ENCODE results near the gene ADAMTS7.
"Not testable (repeated sequence)": the region's sequence is repeated elsewhere in the genome, so short reads cannot be mapped to it uniquely, and the experiment has no call there.

The ADAMTS7 gene

DNA sequence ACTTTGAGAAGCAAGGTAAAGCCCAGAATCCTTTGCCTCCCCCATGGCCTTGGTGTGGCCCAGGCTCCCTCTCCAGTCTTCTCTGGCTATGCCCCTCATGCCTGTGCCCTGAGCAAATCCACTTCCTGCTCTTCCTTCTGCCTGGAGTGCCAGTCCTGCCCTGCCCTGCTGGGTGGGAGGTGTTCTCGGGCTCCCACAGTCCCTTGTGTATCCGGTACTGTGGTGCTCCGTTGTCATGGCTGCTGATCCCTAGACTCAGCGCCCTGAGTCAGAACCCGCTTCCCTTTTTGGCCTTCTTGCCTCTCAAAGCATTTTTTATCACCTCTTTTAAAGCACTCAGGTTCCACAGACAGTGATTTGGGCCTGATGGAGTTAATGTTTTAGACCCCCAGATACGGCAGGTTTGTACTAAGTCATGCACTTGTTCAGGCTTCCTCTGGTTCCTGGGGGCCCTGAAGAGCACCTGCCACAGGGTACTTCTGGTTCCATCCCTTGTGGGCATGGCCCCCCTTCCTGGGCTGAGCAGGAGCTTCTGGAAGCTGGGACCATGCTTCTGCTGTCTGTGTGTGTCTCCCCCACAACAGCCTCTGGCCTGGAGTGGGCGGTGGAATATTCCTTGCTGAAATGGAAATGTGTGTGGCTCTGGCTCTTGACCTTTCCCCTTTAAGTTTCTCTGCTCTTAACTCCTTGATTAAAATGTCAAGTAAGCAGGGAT, 29.6 kb upstream of the ADAMTS7 start:
- no peak overlapping the region for H3K9ac ChIP-seq (ENCODE audit: low read length)
- H3K4me3 ChIP-seq (ENCODE audit: low read length), result no peak overlapping the region
- H3K4me1 ChIP-seq (ENCODE audit: control insufficient read depth, insufficient read depth, low read length), result no peaks in the 10 kb centered on the region
- H3K36me3 ChIP-seq (ENCODE audit: control insufficient read depth, insufficient read depth, low read length), result no peaks in the 10 kb centered on the region
- H3K27ac ChIP-seq (ENCODE audit: low read depth, low read length), result no peak overlapping the region
- H3K27me3 ChIP-seq (ENCODE audit: control insufficient read depth, insufficient read depth, low read length), result no peaks in the 10 kb centered on the region

DNA sequence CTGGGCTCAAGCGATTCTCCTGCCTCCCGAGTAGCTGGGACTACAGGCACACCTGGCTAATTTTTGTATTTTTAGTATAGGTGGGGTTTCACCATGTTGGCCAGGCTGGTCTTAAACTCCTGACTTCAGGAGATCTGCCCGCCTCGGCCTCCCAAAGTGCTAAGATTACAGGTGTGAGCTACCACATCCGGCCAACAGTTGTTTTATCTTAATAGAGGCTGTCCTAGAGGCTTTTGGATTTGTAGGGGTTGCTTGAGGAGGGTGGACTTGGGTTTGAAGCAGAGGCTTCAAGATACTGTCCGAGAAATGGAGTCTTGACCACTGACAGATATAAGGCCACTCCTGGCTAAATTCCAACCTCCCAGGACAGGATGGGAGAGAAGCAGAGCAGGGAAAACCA, 27.9 kb upstream of the ADAMTS7 start:
- not testable (repeated sequence) for H3K27ac ChIP-seq (ENCODE audit: low read depth, low read length); H3K4me1 ChIP-seq (ENCODE audit: control insufficient read depth, insufficient read depth, low read length); H3K9ac ChIP-seq (ENCODE audit: low read length); H3K36me3 ChIP-seq (ENCODE audit: control insufficient read depth, insufficient read depth, low read length); H3K4me3 ChIP-seq (ENCODE audit: low read length); H3K27me3 ChIP-seq (ENCODE audit: control insufficient read depth, insufficient read depth, low read length)

DNA sequence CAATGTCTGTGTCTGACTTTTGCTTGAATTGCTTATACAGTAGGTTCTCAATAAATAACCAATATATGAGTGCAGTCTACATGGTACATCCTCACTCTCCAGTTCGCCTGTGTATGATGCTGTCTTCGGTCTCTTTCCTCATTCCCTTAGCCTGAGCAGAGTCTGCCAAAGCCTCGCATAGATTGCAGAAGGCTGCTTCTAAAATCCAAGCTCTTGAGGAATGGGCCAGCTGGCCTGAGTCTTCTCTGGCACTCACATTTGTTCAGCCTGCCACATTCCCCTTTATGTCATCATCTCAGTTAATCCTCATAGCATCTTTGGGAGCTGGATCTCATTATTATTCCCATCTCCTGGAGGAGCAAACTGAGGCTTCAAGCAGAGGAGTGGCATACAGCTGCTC, 27.2 kb upstream of the ADAMTS7 start:
- no peak overlapping the region for H3K27ac ChIP-seq (ENCODE audit: low read depth, low read length)
- no peak overlapping the region for H3K9ac ChIP-seq (ENCODE audit: low read length)
- no peaks in the 10 kb centered on the region for H3K36me3 ChIP-seq (ENCODE audit: control insufficient read depth, insufficient read depth, low read length)
- H3K4me3 ChIP-seq (ENCODE audit: low read length), result no peak overlapping the region
- H3K27me3 ChIP-seq (ENCODE audit: control insufficient read depth, insufficient read depth, low read length), result no peaks in the 10 kb centered on the region
- H3K4me1 ChIP-seq (ENCODE audit: control insufficient read depth, insufficient read depth, low read length), result no peaks in the 10 kb centered on the region

DNA sequence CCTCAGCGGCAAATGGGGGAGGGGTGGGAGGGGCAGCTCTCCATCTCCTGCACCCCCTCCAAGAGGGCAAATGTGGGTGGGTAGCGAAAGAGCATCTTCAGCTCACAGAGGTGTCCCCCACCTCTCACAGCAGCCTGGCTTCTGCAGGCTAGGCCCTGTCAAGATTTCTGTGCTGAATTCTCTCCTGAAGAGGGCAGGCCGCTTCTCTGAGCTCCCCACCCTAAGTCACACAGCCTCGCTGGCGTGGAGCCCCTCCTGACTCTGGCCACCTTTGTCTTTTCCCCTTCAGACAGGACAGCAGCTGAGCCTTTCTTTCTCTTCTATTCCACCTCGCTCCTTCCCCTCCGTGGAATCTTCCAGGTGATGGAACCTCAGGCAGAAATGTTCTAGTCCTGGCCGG, 26.3 kb upstream of the ADAMTS7 start:
- no peaks in the 10 kb centered on the region for H3K4me1 ChIP-seq (ENCODE audit: control insufficient read depth, insufficient read depth, low read length)
- H3K36me3 ChIP-seq (ENCODE audit: control insufficient read depth, insufficient read depth, low read length), result no peaks in the 10 kb centered on the region
- no peak overlapping the region for H3K4me3 ChIP-seq (ENCODE audit: low read length)
- H3K27ac ChIP-seq (ENCODE audit: low read depth, low read length), result no peak overlapping the region
- no peak overlapping the region for H3K9ac ChIP-seq (ENCODE audit: low read length)
- no peaks in the 10 kb centered on the region for H3K27me3 ChIP-seq (ENCODE audit: control insufficient read depth, insufficient read depth, low read length)

DNA sequence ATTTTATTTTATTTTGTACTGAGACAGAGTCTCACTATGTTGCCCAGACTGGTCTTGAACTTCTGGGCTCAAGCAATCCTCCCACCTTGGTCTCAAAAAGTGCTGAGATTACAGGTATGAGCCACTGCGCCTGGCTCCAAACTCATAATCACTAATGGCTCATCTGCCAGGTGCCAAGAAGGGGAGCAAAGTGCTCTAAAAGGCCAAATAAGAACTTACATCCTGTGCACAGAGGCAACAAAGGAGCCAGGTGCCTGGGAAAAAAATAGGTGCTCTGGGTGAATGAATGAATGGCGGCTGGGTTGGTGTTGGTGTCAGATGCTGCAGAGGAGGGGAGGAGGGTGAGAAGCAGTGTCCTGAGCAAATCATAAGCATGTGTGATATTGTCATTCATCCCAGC, 25.9 kb upstream of the ADAMTS7 start:
- H3K4me1 ChIP-seq (ENCODE audit: control insufficient read depth, insufficient read depth, low read length), result no peaks in the 10 kb centered on the region
- H3K27ac ChIP-seq (ENCODE audit: low read depth, low read length), result no peak overlapping the region
- H3K4me3 ChIP-seq (ENCODE audit: low read length), result no peak overlapping the region
- no peak overlapping the region for H3K9ac ChIP-seq (ENCODE audit: low read length)
- H3K36me3 ChIP-seq (ENCODE audit: control insufficient read depth, insufficient read depth, low read length), result no peaks in the 10 kb centered on the region
- H3K27me3 ChIP-seq (ENCODE audit: control insufficient read depth, insufficient read depth, low read length), result no peaks in the 10 kb centered on the region

DNA sequence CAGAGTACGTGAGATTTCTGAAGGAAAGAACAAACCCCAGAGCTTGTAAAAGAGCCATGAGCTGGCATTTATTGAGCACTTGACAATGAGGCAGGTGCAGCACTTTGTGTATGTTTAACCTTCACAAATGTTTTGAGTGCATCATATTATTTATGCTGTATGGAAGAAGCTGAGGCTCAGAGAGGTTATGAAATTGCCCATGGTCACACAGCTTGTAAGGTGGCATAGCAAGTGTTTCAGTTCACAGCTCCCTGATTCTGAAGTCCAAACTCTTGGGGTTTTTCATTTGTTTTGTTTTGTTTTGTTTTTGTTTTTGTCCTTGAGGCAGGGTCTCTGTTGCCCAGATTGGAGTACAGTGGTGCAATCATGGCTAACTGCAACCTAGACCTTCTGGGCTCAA, 25.1 kb upstream of the ADAMTS7 start:
- Histone ChIP-seq H3K36me3 (ENCODE audit: control insufficient read depth, insufficient read depth, low read length) (no peaks in the 10 kb centered on the region), H3K27ac (ENCODE audit: low read depth, low read length) (no peak overlapping the region), H3K4me3 (ENCODE audit: low read length) (no peak overlapping the region), H3K9ac (ENCODE audit: low read length) (no peak overlapping the region), H3K4me1 (ENCODE audit: control insufficient read depth, insufficient read depth, low read length) (no peaks in the 10 kb centered on the region), H3K27me3 (ENCODE audit: control insufficient read depth, insufficient read depth, low read length) (no peaks in the 10 kb centered on the region)

DNA sequence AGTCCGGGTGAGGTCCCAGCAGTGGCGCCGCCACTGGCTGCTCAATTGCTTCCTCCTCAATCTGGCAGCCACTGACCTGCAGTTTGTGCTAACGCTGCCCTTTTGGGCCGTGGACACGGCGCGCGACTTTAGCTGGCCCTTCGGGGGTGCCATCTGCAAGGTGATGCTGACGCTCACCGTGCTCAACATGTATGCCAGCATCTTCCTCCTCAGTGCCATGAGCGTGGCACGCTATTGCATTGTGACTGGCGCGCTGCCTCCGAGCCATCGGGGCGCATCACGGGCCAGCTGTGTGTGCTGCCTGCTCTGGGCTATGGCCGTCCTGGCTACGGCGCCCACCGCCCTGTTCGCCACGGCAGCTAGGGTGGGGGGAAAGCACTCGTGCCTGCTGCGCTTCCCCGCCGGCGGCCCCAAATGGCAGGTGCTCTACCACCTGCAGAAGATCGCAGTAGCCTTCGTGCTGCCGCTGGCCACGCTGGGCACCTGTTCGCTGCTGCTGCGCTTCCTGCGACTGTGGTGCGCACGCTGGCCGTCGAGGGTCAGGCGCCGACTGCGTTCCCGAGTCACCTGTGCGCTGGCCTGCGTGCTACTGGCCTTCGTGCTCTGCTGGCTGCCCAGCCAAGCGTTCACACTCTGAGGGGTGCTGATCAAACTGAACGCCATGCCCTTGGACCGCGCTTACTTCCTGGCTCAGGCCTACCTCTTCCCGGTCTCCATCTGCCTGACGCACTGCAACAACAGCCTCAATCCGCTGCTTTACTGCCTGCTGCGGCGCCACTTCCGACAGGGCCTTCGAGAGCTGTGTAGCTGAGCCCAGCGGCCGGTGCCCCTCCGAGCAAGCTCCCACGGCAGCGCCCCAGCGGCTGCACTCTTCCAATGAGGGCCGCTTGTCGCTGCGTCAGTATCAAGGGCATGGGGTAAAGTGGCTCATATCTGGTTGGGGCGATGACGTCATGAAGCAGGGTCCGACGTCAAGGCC, 20.3 kb upstream of the ADAMTS7 start:
- Histone ChIP-seq H3K4me1 (ENCODE audit: control insufficient read depth, insufficient read depth, low read length) (no peaks in the 10 kb centered on the region), H3K27me3 (ENCODE audit: control insufficient read depth, insufficient read depth, low read length) (no peaks in the 10 kb centered on the region), H3K36me3 (ENCODE audit: control insufficient read depth, insufficient read depth, low read length) (no peaks in the 10 kb centered on the region), H3K27ac (ENCODE audit: low read depth, low read length) (no peak overlapping the region), H3K9ac (ENCODE audit: low read length) (no peak overlapping the region), H3K4me3 (ENCODE audit: low read length) (no peak overlapping the region)

DNA sequence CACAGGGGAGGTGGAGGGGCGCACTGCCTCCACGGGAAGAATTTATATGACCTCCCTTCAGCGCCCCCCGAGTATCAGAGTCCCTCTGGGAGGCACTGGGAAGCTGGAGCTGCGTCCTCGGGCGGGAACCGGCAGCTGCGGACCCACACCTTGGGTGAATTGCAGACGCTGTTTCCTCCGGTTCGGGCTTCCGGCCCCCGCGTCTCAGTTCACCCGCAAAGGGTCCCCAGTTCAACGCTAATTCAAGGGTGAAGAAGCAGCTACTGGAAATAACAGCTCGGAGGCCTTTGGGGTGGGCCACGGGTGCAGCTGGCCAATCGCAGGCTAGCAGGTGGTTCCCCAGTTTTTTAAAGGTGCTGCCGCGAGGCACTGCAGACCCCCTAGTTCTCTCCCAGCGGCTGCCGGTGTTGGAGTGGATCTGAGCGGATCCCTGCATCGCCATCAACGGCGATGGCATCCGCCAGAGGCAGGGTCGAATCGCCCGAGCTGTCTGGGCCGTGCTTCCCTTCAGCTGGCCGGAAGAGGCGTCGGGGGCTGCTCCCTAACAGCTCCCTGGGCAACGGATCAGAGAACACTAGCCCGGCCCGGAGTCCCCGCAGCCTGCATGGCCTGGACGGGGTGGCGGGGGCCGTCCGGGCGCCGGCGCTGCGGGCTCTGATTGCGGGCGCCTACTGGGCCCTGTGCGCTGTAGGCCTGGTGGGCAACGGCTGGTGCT, 19.4 kb upstream of the ADAMTS7 start:
- no peak overlapping the region for H3K9ac ChIP-seq (ENCODE audit: low read length)
- H3K4me3 ChIP-seq (ENCODE audit: low read length), result no peak overlapping the region
- no peaks in the 10 kb centered on the region for H3K4me1 ChIP-seq (ENCODE audit: control insufficient read depth, insufficient read depth, low read length)
- no peak overlapping the region for H3K27ac ChIP-seq (ENCODE audit: low read depth, low read length)
- no peaks in the 10 kb centered on the region for H3K36me3 ChIP-seq (ENCODE audit: control insufficient read depth, insufficient read depth, low read length)
- no peaks in the 10 kb centered on the region for H3K27me3 ChIP-seq (ENCODE audit: control insufficient read depth, insufficient read depth, low read length)

DNA sequence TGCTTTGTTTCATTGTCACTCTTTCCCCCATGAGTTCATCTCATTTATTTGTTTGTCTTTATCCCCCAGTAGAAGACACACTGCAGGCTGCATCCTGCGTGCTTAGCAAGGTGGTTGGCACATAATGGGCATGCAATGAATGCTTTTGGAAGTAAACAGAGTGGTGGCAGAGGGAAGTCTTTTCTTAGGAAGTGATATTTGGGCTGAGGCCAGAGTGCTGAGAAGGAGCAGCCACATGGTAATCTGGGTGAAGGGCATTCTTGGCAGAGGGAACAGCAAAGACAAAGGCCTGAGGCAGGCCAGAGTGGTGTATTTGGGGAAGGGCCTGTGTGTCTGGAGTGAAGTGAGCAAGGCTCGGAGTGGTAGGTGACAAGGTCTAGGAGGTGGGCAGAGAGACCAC, 17.7 kb upstream of the ADAMTS7 start:
- Histone ChIP-seq H3K4me3 (ENCODE audit: low read length) (no peak overlapping the region), H3K4me1 (ENCODE audit: control insufficient read depth, insufficient read depth, low read length) (peaks cover 3% of the 10 kb centered on the region), H3K27ac (ENCODE audit: low read depth, low read length) (no peak overlapping the region), H3K27me3 (ENCODE audit: control insufficient read depth, insufficient read depth, low read length) (no peaks in the 10 kb centered on the region), H3K9ac (ENCODE audit: low read length) (no peak overlapping the region), H3K36me3 (ENCODE audit: control insufficient read depth, insufficient read depth, low read length) (no peaks in the 10 kb centered on the region)

DNA sequence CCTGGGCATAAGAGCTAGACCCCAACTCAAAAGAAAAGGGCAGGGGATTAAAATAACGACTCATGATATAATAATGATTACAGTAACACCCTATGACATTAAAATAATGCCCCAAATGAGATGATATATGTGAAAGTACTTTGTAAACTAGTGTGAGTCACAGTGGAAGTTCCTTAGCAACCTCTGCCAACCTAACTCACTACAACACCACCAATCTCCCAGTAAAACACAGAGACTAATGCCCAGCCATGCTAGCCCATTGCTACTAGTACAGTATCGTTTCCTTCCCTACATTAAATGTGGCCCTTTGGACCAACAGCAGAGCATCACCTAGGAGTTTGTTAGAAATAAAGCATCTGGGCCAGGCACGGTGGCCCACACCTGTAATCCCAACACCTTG, 11.2 kb upstream of the ADAMTS7 start:
- no peak overlapping the region for H3K9ac ChIP-seq (ENCODE audit: low read length)
- H3K4me1 ChIP-seq (ENCODE audit: control insufficient read depth, insufficient read depth, low read length), result peaks cover 3% of the 10 kb centered on the region
- no peak overlapping the region for H3K27ac ChIP-seq (ENCODE audit: low read depth, low read length)
- no peaks in the 10 kb centered on the region for H3K36me3 ChIP-seq (ENCODE audit: control insufficient read depth, insufficient read depth, low read length)
- no peak overlapping the region for H3K4me3 ChIP-seq (ENCODE audit: low read length)
- H3K27me3 ChIP-seq (ENCODE audit: control insufficient read depth, insufficient read depth, low read length), result no peaks in the 10 kb centered on the region

DNA sequence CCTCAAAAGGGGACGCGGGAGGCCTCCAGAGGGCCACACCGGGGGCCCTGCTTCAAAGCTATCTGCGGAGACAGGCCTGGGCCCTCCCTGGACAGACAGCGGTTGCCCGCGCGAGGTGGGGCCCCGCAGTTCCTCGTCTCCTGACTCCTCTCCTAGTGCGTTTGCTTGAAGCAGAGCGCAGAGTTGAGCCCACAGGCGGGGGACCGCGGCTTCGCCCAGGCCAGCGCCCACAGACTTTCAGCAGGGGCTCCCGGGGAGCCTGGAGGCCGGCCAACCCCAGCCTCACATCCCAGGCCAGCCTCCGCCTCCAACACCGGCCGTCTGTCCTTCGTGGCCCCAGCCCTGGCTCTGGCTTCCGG, 540 bp upstream of the ADAMTS7 start:
- H3K27ac ChIP-seq (ENCODE audit: low read depth, low read length), result peak overlapping the region; percentile 82

DNA sequence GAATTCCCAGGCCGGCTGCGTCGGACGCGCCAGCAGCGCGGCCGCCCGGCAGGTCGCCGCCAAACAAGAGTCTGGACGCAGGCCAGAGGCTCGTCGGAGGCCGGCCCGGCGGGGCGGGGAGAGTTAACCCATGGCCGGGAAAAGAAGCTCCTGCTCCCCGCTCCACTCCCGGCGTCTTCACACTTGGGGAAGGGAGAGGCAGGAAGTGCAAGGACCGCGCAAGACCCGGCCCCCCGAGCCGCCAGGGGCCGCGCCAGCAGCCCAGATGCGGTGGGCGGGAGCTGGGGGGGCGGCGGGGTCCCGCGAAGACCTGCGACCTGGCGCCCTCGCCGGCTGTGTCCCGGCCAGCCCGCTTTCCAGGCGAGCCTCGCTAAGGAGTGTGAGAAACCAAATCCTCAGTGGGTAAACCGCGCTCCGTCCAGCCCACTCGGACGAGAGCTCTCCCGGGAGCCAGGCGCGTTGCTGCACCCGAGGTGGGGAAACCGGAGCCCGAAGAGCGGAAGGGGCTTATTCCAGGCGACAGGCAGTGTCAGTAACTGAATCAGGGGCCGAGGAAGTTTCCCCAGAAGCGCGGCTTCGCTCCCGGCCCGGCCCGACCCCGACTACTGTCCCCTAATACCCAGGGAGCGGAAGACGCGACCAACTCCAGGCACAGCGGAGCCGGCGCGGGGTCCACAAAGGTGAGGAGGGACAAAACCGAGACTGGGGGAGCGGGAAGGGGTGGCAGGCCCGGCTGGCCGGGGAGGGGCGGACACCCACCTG, 721 bp downstream of the ADAMTS7 start:
- Histone ChIP-seq H3K27ac (ENCODE audit: low read depth, low read length) (peak overlapping the region; percentile 64), H3K4me3 (ENCODE audit: low read length) (peak overlapping the region; percentile 58), H3K9ac (ENCODE audit: low read length) (no peak overlapping the region), H3K27me3 (ENCODE audit: control insufficient read depth, insufficient read depth, low read length) (peaks cover 9% of the 10 kb centered on the region), H3K4me1 (ENCODE audit: control insufficient read depth, insufficient read depth, low read length) (peaks cover 5% of the 10 kb centered on the region), H3K36me3 (ENCODE audit: control insufficient read depth, insufficient read depth, low read length) (no peaks in the 10 kb centered on the region)

More for the DNA sequence above, 540 bp upstream of the ADAMTS7 start:
- Histone ChIP-seq H3K4me3 (ENCODE audit: low read length) (peak overlapping the region; percentile 63), H3K4me1 (ENCODE audit: control insufficient read depth, insufficient read depth, low read length) (peaks cover 5% of the 10 kb centered on the region), H3K36me3 (ENCODE audit: control insufficient read depth, insufficient read depth, low read length) (no peaks in the 10 kb centered on the region), H3K27me3 (ENCODE audit: control insufficient read depth, insufficient read depth, low read length) (peaks cover 9% of the 10 kb centered on the region), H3K9ac (ENCODE audit: low read length) (peak overlapping the region; percentile 68)

Data from rectal smooth muscle tissue (tissue), 1 donor.